ENCODE results near the gene TSPAN13. TPM values are rescaled to one million over a fixed set of nuclear protein-coding genes. Genes with fewer than 3 reads are reported as not detected.

Gene TSPAN13
- total RNA-seq, 3 donors from 2014 or later, result 10.2 to 73.8 (median 42.6) TPM

DNA sequence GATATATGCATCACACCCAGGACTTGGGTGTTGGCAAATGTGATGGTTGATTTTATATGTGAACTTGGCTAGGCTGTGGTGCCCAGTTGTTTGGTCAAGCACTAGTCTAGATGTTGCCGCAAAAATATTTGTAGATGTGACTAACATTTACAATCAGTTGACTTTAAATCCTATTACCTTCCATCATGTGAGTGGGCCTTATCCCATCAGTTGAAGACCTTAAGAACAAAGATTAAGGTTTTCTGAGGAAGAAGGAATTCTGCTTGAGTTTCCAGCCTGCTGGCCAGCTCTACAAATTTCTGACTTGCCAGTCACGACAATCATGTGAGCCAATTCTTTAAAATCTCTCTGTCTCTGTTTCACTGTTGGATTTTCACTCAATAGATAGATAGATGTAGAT is 20.3 kb downstream of the TSPAN13 start:
- no peak overlapping the region for H3K4me3 ChIP-seq
- no peaks in the 10 kb centered on the region for H3K36me3 ChIP-seq
- no peaks in the 10 kb centered on the region for H3K9me3 ChIP-seq
- H3K4me1 ChIP-seq, result no peaks in the 10 kb centered on the region
- no peaks in the 10 kb centered on the region for H3K27me3 ChIP-seq
- no peak for DNase-seq (ENCODE audit: low spot score in 2 of 2)
- H3K27ac ChIP-seq, result no peak overlapping the region
- TF ChIP-seq POLR2AphosphoS5 (IDR thresholded peaks at IDR 0.05), result no peak
- no peak for TF ChIP-seq POLR2A (IDR thresholded peaks at IDR 0.05)
- TF ChIP-seq, protein P1, sequence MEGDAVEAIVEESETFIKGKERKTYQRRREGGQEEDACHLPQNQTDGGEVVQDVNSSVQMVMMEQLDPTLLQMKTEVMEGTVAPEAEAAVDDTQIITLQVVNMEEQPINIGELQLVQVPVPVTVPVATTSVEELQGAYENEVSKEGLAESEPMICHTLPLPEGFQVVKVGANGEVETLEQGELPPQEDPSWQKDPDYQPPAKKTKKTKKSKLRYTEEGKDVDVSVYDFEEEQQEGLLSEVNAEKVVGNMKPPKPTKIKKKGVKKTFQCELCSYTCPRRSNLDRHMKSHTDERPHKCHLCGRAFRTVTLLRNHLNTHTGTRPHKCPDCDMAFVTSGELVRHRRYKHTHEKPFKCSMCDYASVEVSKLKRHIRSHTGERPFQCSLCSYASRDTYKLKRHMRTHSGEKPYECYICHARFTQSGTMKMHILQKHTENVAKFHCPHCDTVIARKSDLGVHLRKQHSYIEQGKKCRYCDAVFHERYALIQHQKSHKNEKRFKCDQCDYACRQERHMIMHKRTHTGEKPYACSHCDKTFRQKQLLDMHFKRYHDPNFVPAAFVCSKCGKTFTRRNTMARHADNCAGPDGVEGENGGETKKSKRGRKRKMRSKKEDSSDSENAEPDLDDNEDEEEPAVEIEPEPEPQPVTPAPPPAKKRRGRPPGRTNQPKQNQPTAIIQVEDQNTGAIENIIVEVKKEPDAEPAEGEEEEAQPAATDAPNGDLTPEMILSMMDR (IDR thresholded peaks at IDR 0.05), result no peak
- intact Hi-C loops (cut with DNase I; ENCODE audit: low total_unique reads), result no loop called here

DNA sequence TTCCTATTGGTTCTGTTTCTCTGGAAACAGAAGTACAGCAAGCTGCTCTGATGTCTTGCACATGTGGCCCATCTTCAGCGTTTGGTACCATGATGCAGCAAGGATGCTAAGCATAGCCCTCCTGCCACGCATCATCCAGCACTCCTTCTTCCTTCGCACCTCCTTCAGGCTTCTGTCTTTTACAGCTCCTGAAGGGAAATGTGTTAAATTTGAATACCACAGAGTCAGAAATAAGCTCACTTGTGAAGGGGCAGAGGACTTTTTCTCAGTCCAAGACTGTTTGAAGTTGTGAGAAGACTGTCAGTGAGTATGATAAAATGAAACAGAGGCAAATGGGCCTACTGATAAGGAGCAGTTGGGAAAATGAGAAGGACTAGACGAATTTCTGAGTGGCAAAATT is 20.7 kb downstream of the TSPAN13 start:
- Histone ChIP-seq H3K27me3 (no peaks in the 10 kb centered on the region), H3K36me3 (no peaks in the 10 kb centered on the region), H3K27ac (no peak overlapping the region), H3K4me1 (no peaks in the 10 kb centered on the region), H3K9me3 (no peaks in the 10 kb centered on the region), H3K4me3 (no peak overlapping the region)
- intact Hi-C loops (cut with DNase I; ENCODE audit: low total_unique reads), result no loop called here
- DNase-seq (ENCODE audit: low spot score in 2 of 2), result no peak
- TF ChIP-seq, protein P1 (IDR thresholded peaks at IDR 0.05), result no peak
- no peak for TF ChIP-seq POLR2A (IDR thresholded peaks at IDR 0.05)
- TF ChIP-seq POLR2AphosphoS5 (IDR thresholded peaks at IDR 0.05), result no peak

DNA sequence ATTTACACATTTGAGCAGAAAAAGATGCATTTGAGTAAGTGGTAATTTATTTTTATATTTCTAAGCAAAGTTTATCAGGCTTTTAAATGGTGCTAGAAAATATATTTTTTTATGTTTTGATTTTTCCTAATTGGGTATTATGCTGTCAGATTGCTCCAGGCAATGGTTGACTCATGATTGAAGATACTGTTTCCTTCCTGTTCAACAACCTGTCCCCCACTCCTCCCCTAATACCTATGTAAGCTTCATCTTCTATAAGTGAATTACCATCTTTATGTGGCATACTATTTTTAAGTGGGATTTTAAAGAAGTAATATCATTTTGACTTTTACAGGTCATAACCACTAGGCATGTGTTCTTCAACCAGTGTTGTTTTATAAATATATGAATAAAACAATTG is 21.4 kb downstream of the TSPAN13 start:
- no peak for TF ChIP-seq POLR2A (IDR thresholded peaks at IDR 0.05)
- TF ChIP-seq POLR2AphosphoS5 (IDR thresholded peaks at IDR 0.05), result no peak
- TF ChIP-seq, protein P1 (IDR thresholded peaks at IDR 0.05), result no peak
- intact Hi-C loops (cut with DNase I; ENCODE audit: low total_unique reads), result no loop called here
- no peaks in the 10 kb centered on the region for H3K27me3 ChIP-seq
- H3K4me3 ChIP-seq, result no peak overlapping the region
- no peaks in the 10 kb centered on the region for H3K36me3 ChIP-seq
- DNase-seq (ENCODE audit: low spot score in 2 of 2), result no peak
- no peak overlapping the region for H3K27ac ChIP-seq
- no peaks in the 10 kb centered on the region for H3K9me3 ChIP-seq
- H3K4me1 ChIP-seq, result no peaks in the 10 kb centered on the region

DNA sequence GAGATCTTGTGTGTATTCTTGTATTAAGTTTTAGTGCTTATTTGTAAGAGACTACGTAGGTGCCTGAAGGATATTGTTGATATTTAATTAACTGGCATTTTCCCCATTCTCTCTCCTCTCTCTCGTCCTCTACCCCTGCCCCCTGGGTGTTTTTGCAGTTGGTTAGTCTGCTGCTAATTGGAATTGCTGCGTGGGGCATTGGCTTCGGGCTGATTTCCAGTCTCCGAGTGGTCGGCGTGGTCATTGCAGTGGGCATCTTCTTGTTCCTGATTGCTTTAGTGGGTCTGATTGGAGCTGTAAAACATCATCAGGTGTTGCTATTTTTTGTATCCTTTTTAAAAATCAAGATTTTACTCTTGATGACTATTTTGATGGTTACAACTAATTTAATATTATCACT is 22.5 kb downstream of the TSPAN13 start:
- DNase-seq (ENCODE audit: low spot score in 2 of 2), result no peak
- intact Hi-C loops (cut with DNase I; ENCODE audit: low total_unique reads), result no loop called here
- H3K27ac ChIP-seq, result no peak overlapping the region
- no peak overlapping the region for H3K4me3 ChIP-seq
- H3K27me3 ChIP-seq, result no peaks in the 10 kb centered on the region
- no peaks in the 10 kb centered on the region for H3K36me3 ChIP-seq
- H3K4me1 ChIP-seq, result no peaks in the 10 kb centered on the region
- H3K9me3 ChIP-seq, result no peaks in the 10 kb centered on the region
- TF ChIP-seq POLR2A (IDR thresholded peaks at IDR 0.05) (no peak), POLR2AphosphoS5 (IDR thresholded peaks at IDR 0.05) (no peak)
- TF ChIP-seq, protein P1 (IDR thresholded peaks at IDR 0.05), result no peak

DNA sequence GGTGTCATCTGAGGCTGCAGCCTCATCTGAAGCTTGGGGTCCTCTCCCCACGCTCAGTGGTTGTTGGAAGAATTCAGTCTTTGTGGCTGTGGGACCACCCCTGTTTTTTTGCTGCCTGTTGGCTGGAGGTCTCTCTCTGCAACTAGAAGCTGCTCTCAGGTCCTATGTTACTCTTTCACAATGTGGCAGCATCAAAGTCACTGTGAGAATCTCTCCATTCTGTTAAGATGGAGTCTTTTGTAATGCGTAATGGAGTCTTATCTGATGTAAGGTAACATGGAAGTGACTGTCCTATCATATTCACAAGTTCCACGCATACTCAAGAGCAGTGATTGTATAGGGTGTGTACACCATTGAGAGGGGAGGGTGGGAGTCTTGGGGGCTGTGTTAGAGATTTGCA is 24.9 kb downstream of the TSPAN13 start:
- H3K4me1 ChIP-seq, result no peaks in the 10 kb centered on the region
- no peak overlapping the region for H3K4me3 ChIP-seq
- intact Hi-C loops (cut with DNase I; ENCODE audit: low total_unique reads), result no loop called here
- H3K9me3 ChIP-seq, result no peaks in the 10 kb centered on the region
- H3K36me3 ChIP-seq, result no peaks in the 10 kb centered on the region
- TF ChIP-seq POLR2A (IDR thresholded peaks at IDR 0.05), result no peak
- no peak for TF ChIP-seq POLR2AphosphoS5 (IDR thresholded peaks at IDR 0.05)
- TF ChIP-seq, protein P1 (IDR thresholded peaks at IDR 0.05), result no peak
- no peak overlapping the region for H3K27ac ChIP-seq
- DNase-seq (ENCODE audit: low spot score in 2 of 2), result no peak
- H3K27me3 ChIP-seq, result no peaks in the 10 kb centered on the region
